ENCODE results near the gene CUL4A. TPM values are rescaled to one million over a fixed set of nuclear protein-coding genes. Genes with fewer than 3 reads are reported as not detected.

Gene CUL4A
- total and polyA plus RNA-seq, 2 experiments from 2014 or later: 67.5 to 195 TPM

DNA sequence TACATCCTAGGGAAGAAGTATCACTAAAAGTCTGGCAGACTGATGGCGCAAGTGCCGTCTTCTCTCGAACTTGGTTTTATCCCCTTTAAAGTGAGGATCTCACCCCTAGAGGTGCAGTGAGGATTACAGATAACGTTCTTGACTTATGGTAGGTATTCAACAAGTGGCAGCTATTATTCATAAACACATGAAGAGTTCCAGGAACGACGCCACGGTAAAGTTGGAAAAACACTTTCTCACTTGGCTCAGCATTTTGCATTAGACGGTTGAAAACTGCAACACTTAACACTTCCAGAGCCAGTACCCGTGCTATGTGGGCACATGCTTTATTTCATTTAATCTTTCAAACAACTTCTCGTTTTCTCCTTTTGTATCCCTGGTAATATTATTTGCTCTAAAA lies 42.3 kb upstream of the CUL4A start (continued):
- TF ChIP-seq, protein P1, sequence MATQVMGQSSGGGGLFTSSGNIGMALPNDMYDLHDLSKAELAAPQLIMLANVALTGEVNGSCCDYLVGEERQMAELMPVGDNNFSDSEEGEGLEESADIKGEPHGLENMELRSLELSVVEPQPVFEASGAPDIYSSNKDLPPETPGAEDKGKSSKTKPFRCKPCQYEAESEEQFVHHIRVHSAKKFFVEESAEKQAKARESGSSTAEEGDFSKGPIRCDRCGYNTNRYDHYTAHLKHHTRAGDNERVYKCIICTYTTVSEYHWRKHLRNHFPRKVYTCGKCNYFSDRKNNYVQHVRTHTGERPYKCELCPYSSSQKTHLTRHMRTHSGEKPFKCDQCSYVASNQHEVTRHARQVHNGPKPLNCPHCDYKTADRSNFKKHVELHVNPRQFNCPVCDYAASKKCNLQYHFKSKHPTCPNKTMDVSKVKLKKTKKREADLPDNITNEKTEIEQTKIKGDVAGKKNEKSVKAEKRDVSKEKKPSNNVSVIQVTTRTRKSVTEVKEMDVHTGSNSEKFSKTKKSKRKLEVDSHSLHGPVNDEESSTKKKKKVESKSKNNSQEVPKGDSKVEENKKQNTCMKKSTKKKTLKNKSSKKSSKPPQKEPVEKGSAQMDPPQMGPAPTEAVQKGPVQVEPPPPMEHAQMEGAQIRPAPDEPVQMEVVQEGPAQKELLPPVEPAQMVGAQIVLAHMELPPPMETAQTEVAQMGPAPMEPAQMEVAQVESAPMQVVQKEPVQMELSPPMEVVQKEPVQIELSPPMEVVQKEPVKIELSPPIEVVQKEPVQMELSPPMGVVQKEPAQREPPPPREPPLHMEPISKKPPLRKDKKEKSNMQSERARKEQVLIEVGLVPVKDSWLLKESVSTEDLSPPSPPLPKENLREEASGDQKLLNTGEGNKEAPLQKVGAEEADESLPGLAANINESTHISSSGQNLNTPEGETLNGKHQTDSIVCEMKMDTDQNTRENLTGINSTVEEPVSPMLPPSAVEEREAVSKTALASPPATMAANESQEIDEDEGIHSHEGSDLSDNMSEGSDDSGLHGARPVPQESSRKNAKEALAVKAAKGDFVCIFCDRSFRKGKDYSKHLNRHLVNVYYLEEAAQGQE (IDR thresholded peaks at IDR 0.05; ENCODE audit: unreplicated experiment): no peak
- no peak for TF ChIP-seq JUNB (IDR thresholded peaks at IDR 0.05; ENCODE audit: unreplicated experiment)

- Histone ChIP-seq H3F3A (replicated peaks; ENCODE audit: low read depth) (no peaks in the 10 kb centered on the region), H3K27me3 (ENCODE audit: insufficient read depth) (no peaks in the 10 kb centered on the region), H3K36me3 (ENCODE audit: insufficient read depth) (no peaks in the 10 kb centered on the region), H2AFZ (no peak overlapping the region), H3K79me2 (replicated peaks; ENCODE audit: insufficient read depth) (no peaks in the 10 kb centered on the region), H3K4me2 (no peak overlapping the region), H3K9me2 (ENCODE audit: insufficient read depth) (no peaks in the 10 kb centered on the region), H3K4me1 (ENCODE audit: insufficient read depth) (no peaks in the 10 kb centered on the region), H4K20me1 (replicated peaks; ENCODE audit: insufficient read depth) (no peaks in the 10 kb centered on the region; the same call in 1 of the 2 replicates), H3K27ac (ENCODE audit: low read depth) (no peak overlapping the region), H3K4me3 (no peak overlapping the region)
- H3K27me3 Mint-ChIP-seq (ENCODE audit: insufficient read depth, low read depth, poor library complexity): peaks cover 9% of the 10 kb centered on the region
- peaks cover 28% of the 10 kb centered on the region for H3K36me3 Mint-ChIP-seq (ENCODE audit: low read depth)
- H3K4me1 Mint-ChIP-seq: peaks cover 10% of the 10 kb centered on the region
- H3K4me3 Mint-ChIP-seq: no peak overlapping the region
- no peaks in the 10 kb centered on the region for H3K9me3 Mint-ChIP-seq
- H3K27ac Mint-ChIP-seq: no peak overlapping the region
- DNase-seq (ENCODE audit: low spot score): no peak
- ATAC-seq: no peak
- TF ChIP-seq JUNB (IDR thresholded peaks at IDR 0.05; ENCODE audit: unreplicated experiment): no peak
- TF ChIP-seq CREB1 (CRISPR knock-in tag; IDR thresholded peaks at IDR 0.05; ENCODE audit: low read depth): no peak
- TF ChIP-seq EZH2phosphoT487 (IDR thresholded peaks at IDR 0.05; ENCODE audit: unreplicated experiment): no peak
- TF ChIP-seq POLR2AphosphoS5 (IDR thresholded peaks at IDR 0.05; ENCODE audit: low read depth): no peak
- TF ChIP-seq, protein P2, sequence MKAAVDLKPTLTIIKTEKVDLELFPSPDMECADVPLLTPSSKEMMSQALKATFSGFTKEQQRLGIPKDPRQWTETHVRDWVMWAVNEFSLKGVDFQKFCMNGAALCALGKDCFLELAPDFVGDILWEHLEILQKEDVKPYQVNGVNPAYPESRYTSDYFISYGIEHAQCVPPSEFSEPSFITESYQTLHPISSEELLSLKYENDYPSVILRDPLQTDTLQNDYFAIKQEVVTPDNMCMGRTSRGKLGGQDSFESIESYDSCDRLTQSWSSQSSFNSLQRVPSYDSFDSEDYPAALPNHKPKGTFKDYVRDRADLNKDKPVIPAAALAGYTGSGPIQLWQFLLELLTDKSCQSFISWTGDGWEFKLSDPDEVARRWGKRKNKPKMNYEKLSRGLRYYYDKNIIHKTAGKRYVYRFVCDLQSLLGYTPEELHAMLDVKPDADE (IDR thresholded peaks at IDR 0.05): no peak
- no peak for TF ChIP-seq ZNF114 (CRISPR knock-in tag; IDR thresholded peaks at IDR 0.05)
- TF ChIP-seq, protein P1 (IDR thresholded peaks at IDR 0.05; ENCODE audit: unreplicated experiment): no peak
- no peak for TF ChIP-seq ZNF462 (CRISPR knock-in tag; IDR thresholded peaks at IDR 0.05)
- TF ChIP-seq EZH2 (IDR thresholded peaks at IDR 0.05; ENCODE audit: low read depth, unreplicated experiment): no peak
- TF ChIP-seq ZNF331 (CRISPR knock-in tag; IDR thresholded peaks at IDR 0.05; ENCODE audit: low read depth): no peak
Measured at GRCh38 chr13:113167575-113167974, 41.8 kb upstream of the CUL4A start.
